GM19025 (cell line): ENCODE measurements around the gene PCTP.

Experiments used
- ATAC-seq: cut with Tn5 transposase; IDR thresholded peaks from one replicate; pipeline ENCODE4 v1.9.1; 2021; ENCODE audit warnings: mild to moderate bottlenecking, low read depth, moderate library complexity; ENCODE audit not compliant: unreplicated experiment

Gene PCTP

GRCh38 chr17:55749985-55750384 is 866 bp upstream of the PCTP start:
- ATAC-seq: no peak

- no peak for ATAC-seq
Measured at GRCh38 chr17:55751720-55752250, 934 bp downstream of the PCTP start.

- no peak for ATAC-seq
Measured at GRCh38 chr17:55756689-55757088, 5.8 kb downstream of the PCTP start.

- ATAC-seq: peak; percentile 66
Measured at GRCh38 chr17:55757659-55758058, 6.8 kb downstream of the PCTP start.

GRCh38 chr17:55758171-55758570 is 7.3 kb downstream of the PCTP start:
- no peak for ATAC-seq

- no peak for ATAC-seq
Measured at GRCh38 chr17:55760643-55761355, 9.9 kb downstream of the PCTP start.

- ATAC-seq: no peak
Measured at GRCh38 chr17:55762086-55762858, 11.4 kb downstream of the PCTP start.

GRCh38 chr17:55763856-55764255 is 13.0 kb downstream of the PCTP start:
- no peak for ATAC-seq

- no peak for ATAC-seq
Measured at GRCh38 chr17:55764610-55765009, 13.8 kb downstream of the PCTP start.

- ATAC-seq: no peak
Measured at GRCh38 chr17:55765472-55765871, 14.6 kb downstream of the PCTP start.

- no peak for ATAC-seq
Measured at GRCh38 chr17:55768936-55769624, 18.2 kb downstream of the PCTP start.

GRCh38 chr17:55769625-55770000 is 18.8 kb downstream of the PCTP start:
- no peak for ATAC-seq

GRCh38 chr17:55770196-55770870 is 19.5 kb downstream of the PCTP start:
- ATAC-seq: no peak

GRCh38 chr17:55772086-55772485 is 21.2 kb downstream of the PCTP start:
- ATAC-seq: no peak

GRCh38 chr17:55773671-55774070 is 22.8 kb downstream of the PCTP start:
- no peak for ATAC-seq

GRCh38 chr17:55774846-55775271 is 24.0 kb downstream of the PCTP start:
- no peak for ATAC-seq

GRCh38 chr17:55776271-55776670 is 25.4 kb downstream of the PCTP start:
- no peak for ATAC-seq

- ATAC-seq: no peak
Measured at GRCh38 chr17:55777471-55777971, 26.7 kb downstream of the PCTP start.

GRCh38 chr17:55778389-55779118 is 27.7 kb downstream of the PCTP start:
- ATAC-seq: no peak
